Effector CD4-positive, alpha-beta T cell (primary cell): ENCODE data around the gene RAP1GDS1.
"Not testable (repeated sequence)": the region's sequence is repeated elsewhere in the genome, so short reads cannot be mapped to it uniquely, and the experiment has no call there.

ENCODE experiments used
- DNase-seq: peaks from one replicate; pipeline ENCODE4 v3.0.0-alpha.2; 2020

Gene RAP1GDS1

GRCh38 chr4:98446499-98447375 is 185.6 kb downstream of the RAP1GDS1 start:
- peak; percentile 38 for DNase-seq

- no peak for DNase-seq
These were observed 186.5 kb downstream of the RAP1GDS1 start for GRCh38 chr4:98447648-98448047.

GRCh38 chr4:98448908-98449307 is 187.7 kb downstream of the RAP1GDS1 start:
- DNase-seq = no peak

- DNase-seq = no peak
These were observed 190.9 kb downstream of the RAP1GDS1 start for GRCh38 chr4:98452091-98452490.

GRCh38 chr4:98457422-98457821 is 196.2 kb downstream of the RAP1GDS1 start:
- not testable (repeated sequence) for DNase-seq

GRCh38 chr4:98461121-98461865 is 200.1 kb downstream of the RAP1GDS1 start:
- not testable (repeated sequence) for DNase-seq

GRCh38 chr4:98462487-98462886 is 201.3 kb downstream of the RAP1GDS1 start:
- no peak for DNase-seq

GRCh38 chr4:98466868-98467599 is 205.8 kb downstream of the RAP1GDS1 start:
- no peak for DNase-seq

- peak; percentile 50 for DNase-seq
These were observed 206.5 kb downstream of the RAP1GDS1 start for GRCh38 chr4:98467627-98468072.

- no peak for DNase-seq
These were observed 207.5 kb downstream of the RAP1GDS1 start for GRCh38 chr4:98468709-98469108.

GRCh38 chr4:98469771-98470170 is 208.6 kb downstream of the RAP1GDS1 start:
- no peak for DNase-seq

GRCh38 chr4:98470366-98470765 is 209.2 kb downstream of the RAP1GDS1 start:
- DNase-seq = no peak

GRCh38 chr4:98470831-98471230 is 209.6 kb downstream of the RAP1GDS1 start:
- DNase-seq = no peak

GRCh38 chr4:98473046-98473445 is 211.9 kb downstream of the RAP1GDS1 start:
- no peak for DNase-seq

GRCh38 chr4:98474408-98474844 is 213.2 kb downstream of the RAP1GDS1 start:
- no peak for DNase-seq

GRCh38 chr4:98476891-98477290 is 215.7 kb downstream of the RAP1GDS1 start:
- no peak for DNase-seq

GRCh38 chr4:98479590-98479989 is 218.4 kb downstream of the RAP1GDS1 start:
- DNase-seq = not testable (repeated sequence)

GRCh38 chr4:98480535-98480934 is 219.4 kb downstream of the RAP1GDS1 start:
- no peak for DNase-seq

GRCh38 chr4:98481167-98481566 is 220.0 kb downstream of the RAP1GDS1 start:
- DNase-seq = no peak

- DNase-seq = no peak
These were observed 221.3 kb downstream of the RAP1GDS1 start for GRCh38 chr4:98482503-98482846.

- DNase-seq = no peak
These were observed 221.9 kb downstream of the RAP1GDS1 start for GRCh38 chr4:98482847-98483806.

- DNase-seq = no peak
These were observed 222.8 kb downstream of the RAP1GDS1 start for GRCh38 chr4:98484031-98484430.
